HepG2 (cell line): ENCODE data around the gene PCGF2. TPM values are rescaled to one million over a fixed set of nuclear protein-coding genes. Genes with fewer than 3 reads are reported as not detected.

Experiments used
- ARHGAP35 ChIP-seq: sonication (generic); formaldehyde crosslinking; IDR thresholded peaks from 2 replicates; pipeline ENCODE4 v1.9.0; 2022; ENCODE audit warnings: mild to moderate bottlenecking, inconsistent platforms, moderate library complexity, missing genetic modification reagents, borderline replicate concordance
- BRD4 ChIP-seq: sonication (generic); formaldehyde crosslinking; IDR thresholded peaks from 2 replicates; pipeline ENCODE4 v1.4.0; 2020; ENCODE audit warnings: missing genetic modification reagents
- MED1 ChIP-seq: sonication (generic); formaldehyde crosslinking; IDR thresholded peaks from 2 replicates; pipeline ENCODE4 v1.4.0; 2020; ENCODE audit warnings: missing genetic modification reagents
- MTA1 ChIP-seq: sonication (generic); formaldehyde crosslinking; IDR thresholded peaks from 2 replicates; pipeline ENCODE4 v1.4.0; 2020; ENCODE audit warnings: missing genetic modification reagents, mild to moderate bottlenecking, borderline replicate concordance
- TAF15 ChIP-seq: fragments of 200-400 bp; formaldehyde crosslinking; IDR thresholded peaks from one replicate; pipeline ENCODE4 v1.6.1; 2018; ENCODE audit warnings: mild to moderate bottlenecking, low read depth, low read length; ENCODE audit not compliant: poor library complexity, severe bottlenecking
- U2AF2 ChIP-seq: fragments of 200-400 bp; formaldehyde crosslinking; IDR thresholded peaks from 2 replicates; pipeline ENCODE4 v1.6.1; 2017; ENCODE audit warnings: low read depth, mild to moderate bottlenecking, low read length
- ZBTB14 ChIP-seq: sonication (generic); formaldehyde crosslinking; IDR thresholded peaks from 2 replicates; pipeline ENCODE4 v1.4.0; 2020; ENCODE audit warnings: missing genetic modification reagents
- ZNF17 ChIP-seq: sonication (generic); formaldehyde crosslinking; IDR thresholded peaks from 2 replicates; pipeline ENCODE4 v1.5.0; 2020; ENCODE audit warnings: mild to moderate bottlenecking, missing genetic modification reagents
- ZNF224 ChIP-seq: sonication (generic); formaldehyde crosslinking; IDR thresholded peaks from 2 replicates; pipeline ENCODE4 v1.5.0; 2020; ENCODE audit warnings: mild to moderate bottlenecking, missing genetic modification reagents
- ZNF263 ChIP-seq: sonication (generic); formaldehyde crosslinking; IDR thresholded peaks from 2 replicates; pipeline ENCODE4 v1.4.0; 2020; ENCODE audit warnings: missing genetic modification reagents
- ZNF563 ChIP-seq: sonication (generic); formaldehyde crosslinking; IDR thresholded peaks from 2 replicates; pipeline ENCODE4 v1.8.0; 2022; ENCODE audit warnings: mild to moderate bottlenecking, moderate library complexity, missing genetic modification reagents
- polyA plus RNA-seq, 8 experiments: library from polyadenylated mRNA; depleted of rRNA in 3 of 8; stranded (reverse) in 7 of 8; unstranded in 1 of 8; fragments of >200 nt; fragmentation: Illumina TruSeq in 4 of 8; extraction: Trizol in 4 of 8; gene quantifications; 2 replicates each; pipeline versions ENCODE4 v1.2.1 to v1.2.3, GENCODE V29; 2011 to 2016; ENCODE audit warnings: low read depth in 4 of 8, missing spikeins in 1 of 8, mixed read lengths in 1 of 8; ENCODE audit not compliant: insufficient read depth in 1 of 8
- total RNA-seq, 5 experiments: library from RNA; depleted of rRNA; stranded (reverse); fragments of >200 nt; fragmentation: Illumina TruSeq; extraction: Trizol; gene quantifications; 2 replicates each; pipeline ENCODE4 v1.2.3, GENCODE V29; 2016; ENCODE audit warnings: low read depth in 1 of 5
- TF ChIP-seq, protein P1 (sequence below): sonication (generic); formaldehyde crosslinking; IDR thresholded peaks from 2 replicates; pipeline ENCODE4 v1.5.0; 2020; ENCODE audit warnings: mild to moderate bottlenecking, missing genetic modification reagents, borderline replicate concordance
- TF ChIP-seq, protein P2 (sequence below): sonication (generic); formaldehyde crosslinking; IDR thresholded peaks from 2 replicates; pipeline ENCODE4 v1.5.1; 2020; ENCODE audit warnings: missing genetic modification reagents, mild to moderate bottlenecking, borderline replicate concordance
- TF ChIP-seq, protein P3 (sequence below): sonication (generic); formaldehyde crosslinking; IDR thresholded peaks from 2 replicates; pipeline ENCODE4 v1.4.0; 2020; ENCODE audit warnings: missing genetic modification reagents, borderline replicate concordance
- TF ChIP-seq, protein P4 (sequence below): sonication (generic); formaldehyde crosslinking; IDR thresholded peaks from 2 replicates; pipeline ENCODE4 v1.4.0; 2020; ENCODE audit warnings: mild to moderate bottlenecking, missing genetic modification reagents
- TF ChIP-seq, protein P5 (sequence below): sonication (generic); formaldehyde crosslinking; IDR thresholded peaks from 2 replicates; pipeline ENCODE4 v1.8.0; 2022; ENCODE audit warnings: missing genetic modification reagents, mild to moderate bottlenecking, inconsistent platforms, borderline replicate concordance

PCGF2 gene
- total and polyA plus RNA-seq, 2 of the 13 experiments (the other 11 are each of a cell fraction or from before 2014, with no cell fraction given): 11.6 to 29.4 TPM

GRCh38 chr17:38747463-38748148 lies 530 bp downstream of the PCGF2 start (continued):
- TF ChIP-seq, protein P1, sequence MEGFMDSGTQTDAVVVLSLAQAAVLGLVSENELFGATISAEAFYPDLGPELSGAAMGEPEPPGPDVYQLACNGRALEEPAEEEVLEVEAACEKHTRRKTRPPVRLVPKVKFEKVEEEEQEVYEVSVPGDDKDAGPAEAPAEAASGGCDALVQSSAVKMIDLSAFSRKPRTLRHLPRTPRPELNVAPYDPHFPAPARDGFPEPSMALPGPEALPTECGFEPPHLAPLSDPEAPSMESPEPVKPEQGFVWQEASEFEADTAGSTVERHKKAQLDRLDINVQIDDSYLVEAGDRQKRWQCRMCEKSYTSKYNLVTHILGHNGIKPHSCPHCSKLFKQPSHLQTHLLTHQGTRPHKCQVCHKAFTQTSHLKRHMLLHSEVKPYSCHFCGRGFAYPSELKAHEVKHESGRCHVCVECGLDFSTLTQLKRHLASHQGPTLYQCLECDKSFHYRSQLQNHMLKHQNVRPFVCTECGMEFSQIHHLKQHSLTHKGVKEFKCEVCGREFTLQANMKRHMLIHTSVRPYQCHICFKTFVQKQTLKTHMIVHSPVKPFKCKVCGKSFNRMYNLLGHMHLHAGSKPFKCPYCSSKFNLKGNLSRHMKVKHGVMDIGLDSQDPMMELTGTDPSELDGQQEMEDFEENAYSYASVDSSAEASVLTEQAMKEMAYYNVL (CRISPR knock-in tag): peak; percentile 83
- TF ChIP-seq ZBTB14 (no peak), ZNF263 (CRISPR knock-in tag) (no peak), U2AF2 (0 out of 2 replicates have a peak, but pooled peaks have one; percentile 73), ZNF224 (CRISPR knock-in tag) (no peak), ZNF17 (CRISPR knock-in tag) (no peak), TAF15 (peak; percentile 18), ZNF563 (CRISPR knock-in tag) (peak; percentile 75), BRD4 (CRISPR knock-in tag) (peak; percentile 15; the same call in 1 of the 2 replicates), MTA1 (CRISPR knock-in tag) (0 out of 2 replicates have a peak, but pooled peaks have one; percentile 73), MED1 (CRISPR knock-in tag) (no peak), ARHGAP35 (CRISPR knock-in tag) (peak; percentile 77; the same call in 1 of the 2 replicates)
- TF ChIP-seq, protein P2, sequence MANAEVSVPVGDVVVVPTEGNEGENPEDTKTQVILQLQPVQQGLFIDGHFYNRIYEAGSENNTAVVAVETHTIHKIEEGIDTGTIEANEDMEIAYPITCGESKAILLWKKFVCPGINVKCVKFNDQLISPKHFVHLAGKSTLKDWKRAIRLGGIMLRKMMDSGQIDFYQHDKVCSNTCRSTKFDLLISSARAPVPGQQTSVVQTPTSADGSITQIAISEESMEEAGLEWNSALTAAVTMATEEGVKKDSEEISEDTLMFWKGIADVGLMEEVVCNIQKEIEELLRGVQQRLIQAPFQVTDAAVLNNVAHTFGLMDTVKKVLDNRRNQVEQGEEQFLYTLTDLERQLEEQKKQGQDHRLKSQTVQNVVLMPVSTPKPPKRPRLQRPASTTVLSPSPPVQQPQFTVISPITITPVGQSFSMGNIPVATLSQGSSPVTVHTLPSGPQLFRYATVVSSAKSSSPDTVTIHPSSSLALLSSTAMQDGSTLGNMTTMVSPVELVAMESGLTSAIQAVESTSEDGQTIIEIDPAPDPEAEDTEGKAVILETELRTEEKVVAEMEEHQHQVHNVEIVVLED (CRISPR knock-in tag): no peak
- TF ChIP-seq, protein P3, sequence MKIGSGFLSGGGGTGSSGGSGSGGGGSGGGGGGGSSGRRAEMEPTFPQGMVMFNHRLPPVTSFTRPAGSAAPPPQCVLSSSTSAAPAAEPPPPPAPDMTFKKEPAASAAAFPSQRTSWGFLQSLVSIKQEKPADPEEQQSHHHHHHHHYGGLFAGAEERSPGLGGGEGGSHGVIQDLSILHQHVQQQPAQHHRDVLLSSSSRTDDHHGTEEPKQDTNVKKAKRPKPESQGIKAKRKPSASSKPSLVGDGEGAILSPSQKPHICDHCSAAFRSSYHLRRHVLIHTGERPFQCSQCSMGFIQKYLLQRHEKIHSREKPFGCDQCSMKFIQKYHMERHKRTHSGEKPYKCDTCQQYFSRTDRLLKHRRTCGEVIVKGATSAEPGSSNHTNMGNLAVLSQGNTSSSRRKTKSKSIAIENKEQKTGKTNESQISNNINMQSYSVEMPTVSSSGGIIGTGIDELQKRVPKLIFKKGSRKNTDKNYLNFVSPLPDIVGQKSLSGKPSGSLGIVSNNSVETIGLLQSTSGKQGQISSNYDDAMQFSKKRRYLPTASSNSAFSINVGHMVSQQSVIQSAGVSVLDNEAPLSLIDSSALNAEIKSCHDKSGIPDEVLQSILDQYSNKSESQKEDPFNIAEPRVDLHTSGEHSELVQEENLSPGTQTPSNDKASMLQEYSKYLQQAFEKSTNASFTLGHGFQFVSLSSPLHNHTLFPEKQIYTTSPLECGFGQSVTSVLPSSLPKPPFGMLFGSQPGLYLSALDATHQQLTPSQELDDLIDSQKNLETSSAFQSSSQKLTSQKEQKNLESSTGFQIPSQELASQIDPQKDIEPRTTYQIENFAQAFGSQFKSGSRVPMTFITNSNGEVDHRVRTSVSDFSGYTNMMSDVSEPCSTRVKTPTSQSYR: peak; percentile 72; the same call in 1 of the 2 replicates
- TF ChIP-seq, protein P4, sequence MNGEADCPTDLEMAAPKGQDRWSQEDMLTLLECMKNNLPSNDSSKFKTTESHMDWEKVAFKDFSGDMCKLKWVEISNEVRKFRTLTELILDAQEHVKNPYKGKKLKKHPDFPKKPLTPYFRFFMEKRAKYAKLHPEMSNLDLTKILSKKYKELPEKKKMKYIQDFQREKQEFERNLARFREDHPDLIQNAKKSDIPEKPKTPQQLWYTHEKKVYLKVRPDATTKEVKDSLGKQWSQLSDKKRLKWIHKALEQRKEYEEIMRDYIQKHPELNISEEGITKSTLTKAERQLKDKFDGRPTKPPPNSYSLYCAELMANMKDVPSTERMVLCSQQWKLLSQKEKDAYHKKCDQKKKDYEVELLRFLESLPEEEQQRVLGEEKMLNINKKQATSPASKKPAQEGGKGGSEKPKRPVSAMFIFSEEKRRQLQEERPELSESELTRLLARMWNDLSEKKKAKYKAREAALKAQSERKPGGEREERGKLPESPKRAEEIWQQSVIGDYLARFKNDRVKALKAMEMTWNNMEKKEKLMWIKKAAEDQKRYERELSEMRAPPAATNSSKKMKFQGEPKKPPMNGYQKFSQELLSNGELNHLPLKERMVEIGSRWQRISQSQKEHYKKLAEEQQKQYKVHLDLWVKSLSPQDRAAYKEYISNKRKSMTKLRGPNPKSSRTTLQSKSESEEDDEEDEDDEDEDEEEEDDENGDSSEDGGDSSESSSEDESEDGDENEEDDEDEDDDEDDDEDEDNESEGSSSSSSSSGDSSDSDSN (CRISPR knock-in tag): peak; percentile 47; the same call in 1 of the 2 replicates
- TF ChIP-seq, protein P5, sequence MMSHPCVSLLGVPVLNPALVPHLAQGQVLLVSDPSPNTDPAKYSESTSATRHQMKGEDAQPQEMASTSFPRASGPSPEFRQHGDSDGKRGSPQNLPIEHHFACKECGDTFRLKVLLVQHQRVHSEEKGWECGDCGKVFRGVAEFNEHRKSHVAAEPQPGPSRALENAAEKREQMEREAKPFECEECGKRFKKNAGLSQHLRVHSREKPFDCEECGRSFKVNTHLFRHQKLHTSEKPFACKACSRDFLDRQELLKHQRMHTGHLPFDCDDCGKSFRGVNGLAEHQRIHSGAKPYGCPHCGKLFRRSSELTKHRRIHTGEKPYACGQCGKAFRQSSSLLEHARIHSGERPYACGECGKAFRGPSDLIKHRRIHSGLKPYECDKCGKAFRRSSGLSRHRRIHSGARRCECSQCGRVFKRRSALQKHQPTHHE (CRISPR knock-in tag): no peak
